ENCODE measurements around the gene PFKFB3. TPM values are rescaled to one million over a fixed set of nuclear protein-coding genes. Genes with fewer than 3 reads are reported as not detected.

The PFKFB3 gene
- 11.5 and 19.8 TPM in 2 replicates for total RNA-seq

DNA sequence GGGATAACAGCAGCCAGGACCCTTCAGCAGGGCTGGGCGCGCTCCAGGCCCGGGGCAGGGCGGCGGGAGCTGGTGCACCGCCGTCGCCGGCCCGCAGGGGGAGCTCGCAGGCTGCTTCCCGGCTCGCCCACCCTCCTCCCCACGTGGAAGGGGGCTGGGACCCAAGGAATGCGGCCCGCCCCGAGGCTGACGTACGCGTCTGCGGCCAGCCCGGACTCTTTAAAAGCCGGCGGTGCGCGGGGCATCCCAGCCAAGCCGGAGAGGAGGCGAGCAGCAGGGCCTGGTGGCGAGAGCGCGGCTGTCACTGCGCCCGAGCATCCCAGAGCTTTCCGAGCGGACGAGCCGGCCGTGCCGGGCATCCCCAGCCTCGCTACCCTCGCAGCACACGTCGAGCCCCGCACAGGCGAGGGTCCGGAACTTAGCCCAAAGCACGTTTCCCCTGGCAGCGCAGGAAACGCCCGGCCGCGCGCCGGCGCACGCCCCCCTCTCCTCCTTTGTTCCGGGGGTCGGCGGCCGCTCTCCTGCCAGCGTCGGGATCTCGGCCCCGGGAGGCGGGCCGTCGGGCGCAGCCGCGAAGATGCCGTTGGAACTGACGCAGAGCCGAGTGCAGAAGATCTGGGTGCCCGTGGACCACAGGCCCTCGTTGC lies at the start of gene PFKFB3:
PFKFB3 (plus strand) TSS at position 249 of the 647 bp plus-strand sequence; CDS start at position 578, 329 bp downstream.

Other genes with a start within 250 kb of the PFKFB3 start
- gene IL15RA, start 225.4 kb upstream of the PFKFB3 start, total RNA-seq = 7.8 and 12.5 TPM in 2 replicates
- not detected in 2 replicates for gene IL2RA, start 140.6 kb upstream of the PFKFB3 start, total RNA-seq
- gene RBM17, start 113.9 kb upstream of the PFKFB3 start, total RNA-seq = 22.9 and 30.6 TPM in 2 replicates